ENCODE data around the gene UTP25.
"Not testable (repeated sequence)": the region's sequence is repeated elsewhere in the genome, so short reads cannot be mapped to it uniquely, and the experiment has no call there.

UTP25 gene

GRCh38 chr1:209896346-209896745 lies 68.6 kb downstream of the UTP25 start:
- H3K4me3 ChIP-seq (ENCODE audit: low read length) = no peak overlapping the region
- no peaks in the 10 kb centered on the region for H3K4me1 ChIP-seq (ENCODE audit: control insufficient read depth, insufficient read depth, low read length)
- no peaks in the 10 kb centered on the region for H3K27me3 ChIP-seq (ENCODE audit: control insufficient read depth, insufficient read depth, low read length)
- H3K36me3 ChIP-seq (ENCODE audit: control insufficient read depth, insufficient read depth, low read length) = no peaks in the 10 kb centered on the region
- no peaks in the 10 kb centered on the region for H3K9me3 ChIP-seq (ENCODE audit: control insufficient read depth, low read length)
- H3K9ac ChIP-seq (ENCODE audit: low read length) = no peak overlapping the region

- H3K4me3 ChIP-seq (ENCODE audit: low read length); H3K9me3 ChIP-seq (ENCODE audit: control insufficient read depth, low read length); H3K36me3 ChIP-seq (ENCODE audit: control insufficient read depth, insufficient read depth, low read length); H3K27me3 ChIP-seq (ENCODE audit: control insufficient read depth, insufficient read depth, low read length); H3K9ac ChIP-seq (ENCODE audit: low read length); H3K4me1 ChIP-seq (ENCODE audit: control insufficient read depth, insufficient read depth, low read length): not testable (repeated sequence)
Observed at GRCh38 chr1:209898271-209898670, 70.5 kb downstream of the UTP25 start.

GRCh38 chr1:209898851-209899250 lies 71.1 kb downstream of the UTP25 start:
- not testable (repeated sequence) for H3K4me1 ChIP-seq (ENCODE audit: control insufficient read depth, insufficient read depth, low read length); H3K4me3 ChIP-seq (ENCODE audit: low read length); H3K27me3 ChIP-seq (ENCODE audit: control insufficient read depth, insufficient read depth, low read length); H3K36me3 ChIP-seq (ENCODE audit: control insufficient read depth, insufficient read depth, low read length); H3K9ac ChIP-seq (ENCODE audit: low read length); H3K9me3 ChIP-seq (ENCODE audit: control insufficient read depth, low read length)

GRCh38 chr1:209899948-209900347 lies 72.2 kb downstream of the UTP25 start:
- H3K9me3 ChIP-seq (ENCODE audit: control insufficient read depth, low read length) = no peaks in the 10 kb centered on the region
- no peak overlapping the region for H3K9ac ChIP-seq (ENCODE audit: low read length)
- H3K4me1 ChIP-seq (ENCODE audit: control insufficient read depth, insufficient read depth, low read length) = no peaks in the 10 kb centered on the region
- no peaks in the 10 kb centered on the region for H3K27me3 ChIP-seq (ENCODE audit: control insufficient read depth, insufficient read depth, low read length)
- no peaks in the 10 kb centered on the region for H3K36me3 ChIP-seq (ENCODE audit: control insufficient read depth, insufficient read depth, low read length)
- H3K4me3 ChIP-seq (ENCODE audit: low read length) = no peak overlapping the region

GRCh38 chr1:209900734-209901133 lies 73.0 kb downstream of the UTP25 start:
- H3K9ac ChIP-seq (ENCODE audit: low read length) = no peak overlapping the region
- H3K36me3 ChIP-seq (ENCODE audit: control insufficient read depth, insufficient read depth, low read length) = no peaks in the 10 kb centered on the region
- no peak overlapping the region for H3K4me3 ChIP-seq (ENCODE audit: low read length)
- H3K27me3 ChIP-seq (ENCODE audit: control insufficient read depth, insufficient read depth, low read length) = no peaks in the 10 kb centered on the region
- H3K9me3 ChIP-seq (ENCODE audit: control insufficient read depth, low read length) = no peaks in the 10 kb centered on the region
- H3K4me1 ChIP-seq (ENCODE audit: control insufficient read depth, insufficient read depth, low read length) = no peaks in the 10 kb centered on the region

- H3K4me1 ChIP-seq (ENCODE audit: control insufficient read depth, insufficient read depth, low read length) = no peaks in the 10 kb centered on the region
- H3K4me3 ChIP-seq (ENCODE audit: low read length) = no peak overlapping the region
Observed at GRCh38 chr1:209901211-209901610, 73.4 kb downstream of the UTP25 start.

GRCh38 chr1:209904774-209905173 lies 77.0 kb downstream of the UTP25 start:
- H3K27me3 ChIP-seq (ENCODE audit: control insufficient read depth, insufficient read depth, low read length); H3K36me3 ChIP-seq (ENCODE audit: control insufficient read depth, insufficient read depth, low read length); H3K4me1 ChIP-seq (ENCODE audit: control insufficient read depth, insufficient read depth, low read length); H3K9ac ChIP-seq (ENCODE audit: low read length); H3K4me3 ChIP-seq (ENCODE audit: low read length); H3K9me3 ChIP-seq (ENCODE audit: control insufficient read depth, low read length): not testable (repeated sequence)

More at GRCh38 chr1:209901211-209901610, 73.4 kb downstream of the UTP25 start:
- Histone ChIP-seq H3K27me3 (ENCODE audit: control insufficient read depth, insufficient read depth, low read length) (no peaks in the 10 kb centered on the region), H3K9ac (ENCODE audit: low read length) (no peak overlapping the region), H3K36me3 (ENCODE audit: control insufficient read depth, insufficient read depth, low read length) (no peaks in the 10 kb centered on the region), H3K9me3 (ENCODE audit: control insufficient read depth, low read length) (no peaks in the 10 kb centered on the region)
